WTC11 (cell line): ENCODE measurements around the gene CSNK2B. TPM values are rescaled to one million over a fixed set of nuclear protein-coding genes. Genes with fewer than 3 reads are reported as not detected.

Experiments
- ELF4 ChIP-seq: sonication (generic); formaldehyde crosslinking; IDR thresholded peaks from 2 replicates; pipeline ENCODE4 v1.8.1; 2022; ENCODE audit warnings: low read depth, mild to moderate bottlenecking, moderate library complexity, missing genetic modification reagents
- ESRRA ChIP-seq: sonication (generic); formaldehyde crosslinking; IDR thresholded peaks from 2 replicates; pipeline ENCODE4 v1.8.1; 2022; ENCODE audit warnings: mild to moderate bottlenecking, missing genetic modification reagents, borderline replicate concordance
- FOXP1 ChIP-seq: sonication (generic); formaldehyde crosslinking; IDR thresholded peaks from 2 replicates; pipeline ENCODE4 v1.8.0; 2022; ENCODE audit warnings: missing genetic modification reagents, mild to moderate bottlenecking, moderate library complexity, borderline replicate concordance
- GABPB1 ChIP-seq: sonication (generic); formaldehyde crosslinking; IDR thresholded peaks from 2 replicates; pipeline ENCODE4 v1.8.1; 2023; ENCODE audit warnings: mild to moderate bottlenecking, missing genetic modification reagents
- GTF2I ChIP-seq: fragments of 250-450 bp; sonication (Bioruptor Pico); conservative IDR thresholded peaks from 2 replicates; pipeline ENCODE4 v1.4.0; 2021; ENCODE audit warnings: mild to moderate bottlenecking
- IRF2 ChIP-seq: sonication (generic); formaldehyde crosslinking; IDR thresholded peaks from 2 replicates; pipeline ENCODE4 v1.8.0; 2022; ENCODE audit warnings: low read depth, missing genetic modification reagents, borderline replicate concordance
- KAT7 ChIP-seq: sonication (generic); formaldehyde crosslinking; IDR thresholded peaks from 2 replicates; pipeline ENCODE4 v1.8.1; 2023; ENCODE audit warnings: missing genetic modification reagents, mild to moderate bottlenecking, borderline replicate concordance
- MYBL2 ChIP-seq: sonication (generic); formaldehyde crosslinking; IDR thresholded peaks from 2 replicates; pipeline ENCODE4 v1.8.1; 2023; ENCODE audit warnings: mild to moderate bottlenecking, moderate library complexity, missing genetic modification reagents
- NFATC4 ChIP-seq: fragments of 250-450 bp; sonication (Bioruptor Pico); IDR thresholded peaks from 2 replicates; pipeline ENCODE4 v1.9.0; 2021; ENCODE audit warnings: mild to moderate bottlenecking
- NR1H2 ChIP-seq: sonication (generic); formaldehyde crosslinking; IDR thresholded peaks from 2 replicates; pipeline ENCODE4 v1.9.0; 2021; ENCODE audit warnings: mild to moderate bottlenecking, moderate library complexity, missing genetic modification reagents
- SMAD4 ChIP-seq: sonication (generic); formaldehyde crosslinking; IDR thresholded peaks from 2 replicates; pipeline ENCODE4 v1.8.0; 2022; ENCODE audit warnings: mild to moderate bottlenecking, missing genetic modification reagents
- TCF7 ChIP-seq: sonication (generic); formaldehyde crosslinking; IDR thresholded peaks from 2 replicates; pipeline ENCODE4 v1.8.0; 2022; ENCODE audit warnings: mild to moderate bottlenecking, low read depth, missing genetic modification reagents, moderate library complexity
- ZNF263 ChIP-seq: sonication (generic); formaldehyde crosslinking; IDR thresholded peaks from 2 replicates; pipeline ENCODE4 v1.8.1; 2022; ENCODE audit warnings: low read depth, mild to moderate bottlenecking, moderate library complexity, missing genetic modification reagents
- ZNF396 ChIP-seq: fragments of 250-450 bp; sonication (Bioruptor Pico); IDR thresholded peaks from 2 replicates; pipeline ENCODE4 v1.8.0; 2021; ENCODE audit warnings: mild to moderate bottlenecking, moderate library complexity, borderline replicate concordance
- total RNA-seq: library from RNA; stranded (reverse); gene quantifications from 3 replicates; pipeline ENCODE4 v1.2.3, GENCODE V29; 2021
- TF ChIP-seq, protein P1 (sequence below): fragments of 250-450 bp; sonication (Bioruptor Pico); IDR thresholded peaks from 2 replicates; pipeline ENCODE4 v1.9.0; 2021; ENCODE audit warnings: mild to moderate bottlenecking, borderline replicate concordance
- TF ChIP-seq, protein P2 (sequence below): sonication (generic); formaldehyde crosslinking; IDR thresholded peaks from 2 replicates; pipeline ENCODE4 v1.8.0; 2022; ENCODE audit warnings: mild to moderate bottlenecking, missing genetic modification reagents
- TF ChIP-seq, protein P3 (sequence below): fragments of 250-450 bp; sonication (Bioruptor Pico); IDR thresholded peaks from 2 replicates; pipeline ENCODE4 v1.8.0; 2021; ENCODE audit warnings: mild to moderate bottlenecking
- TF ChIP-seq, protein P4 (sequence below): sonication (generic); formaldehyde crosslinking; IDR thresholded peaks from 2 replicates; pipeline ENCODE4 v1.8.1; 2023; ENCODE audit warnings: mild to moderate bottlenecking, missing genetic modification reagents, borderline replicate concordance
- TF ChIP-seq, protein P5 (sequence below): sonication (generic); formaldehyde crosslinking; IDR thresholded peaks from 2 replicates; pipeline ENCODE4 v1.8.1; 2023; ENCODE audit warnings: mild to moderate bottlenecking, moderate library complexity, missing genetic modification reagents
- TF ChIP-seq, protein P6 (sequence below): sonication (generic); formaldehyde crosslinking; IDR thresholded peaks from 2 replicates; pipeline ENCODE4 v1.8.1; 2022; ENCODE audit warnings: mild to moderate bottlenecking, missing genetic modification reagents, moderate library complexity, borderline replicate concordance
- TF ChIP-seq, protein P7 (sequence below): sonication (generic); formaldehyde crosslinking; IDR thresholded peaks from 2 replicates; pipeline ENCODE4 v1.8.1; 2023; ENCODE audit warnings: mild to moderate bottlenecking, missing genetic modification reagents, moderate library complexity
- TF ChIP-seq, protein P8 (sequence below): sonication (generic); formaldehyde crosslinking; IDR thresholded peaks from 2 replicates; pipeline ENCODE4 v1.8.1; 2022; ENCODE audit warnings: missing genetic modification reagents, borderline replicate concordance

CSNK2B gene
- total RNA-seq, 1 experiment from 2014 or later: 183 TPM

DNA sequence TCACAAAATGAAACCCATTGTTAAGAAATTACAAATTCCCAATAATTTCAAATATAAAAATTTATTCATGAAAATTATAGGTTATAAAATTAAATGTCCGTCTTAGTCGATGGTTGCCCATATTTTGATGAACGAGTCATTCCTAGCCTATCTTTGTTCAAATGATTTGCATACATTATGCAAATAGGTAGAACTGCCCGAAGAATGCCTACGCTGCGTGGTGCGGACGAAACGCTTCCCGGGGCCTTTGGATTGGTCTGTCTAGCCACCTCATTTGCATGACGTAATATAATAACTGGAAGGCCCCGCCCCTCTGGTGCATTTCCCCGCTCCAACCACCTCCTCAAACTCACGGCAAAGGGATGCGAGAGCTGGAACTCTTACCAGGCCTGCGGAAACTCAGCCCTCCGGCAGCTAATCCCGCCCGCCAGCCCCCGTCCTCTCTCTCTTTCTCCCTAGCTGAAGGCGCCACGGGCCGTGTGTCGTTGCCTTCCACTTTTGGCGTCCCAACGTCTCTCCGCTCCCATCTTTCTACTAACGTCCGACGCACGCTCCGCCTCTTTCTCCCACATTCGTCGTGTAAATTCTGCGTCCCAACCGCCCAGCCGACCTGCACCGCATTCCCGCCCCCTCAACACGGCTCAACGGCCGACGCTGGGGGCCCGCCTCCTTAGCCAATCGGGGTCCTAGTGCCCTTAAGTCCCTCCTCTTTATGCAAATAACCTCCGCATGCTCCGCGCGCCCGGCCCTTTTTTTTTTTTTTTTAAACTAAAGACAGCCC lies 45.9 kb upstream of the CSNK2B start (continued):
- TF ChIP-seq, protein P1, sequence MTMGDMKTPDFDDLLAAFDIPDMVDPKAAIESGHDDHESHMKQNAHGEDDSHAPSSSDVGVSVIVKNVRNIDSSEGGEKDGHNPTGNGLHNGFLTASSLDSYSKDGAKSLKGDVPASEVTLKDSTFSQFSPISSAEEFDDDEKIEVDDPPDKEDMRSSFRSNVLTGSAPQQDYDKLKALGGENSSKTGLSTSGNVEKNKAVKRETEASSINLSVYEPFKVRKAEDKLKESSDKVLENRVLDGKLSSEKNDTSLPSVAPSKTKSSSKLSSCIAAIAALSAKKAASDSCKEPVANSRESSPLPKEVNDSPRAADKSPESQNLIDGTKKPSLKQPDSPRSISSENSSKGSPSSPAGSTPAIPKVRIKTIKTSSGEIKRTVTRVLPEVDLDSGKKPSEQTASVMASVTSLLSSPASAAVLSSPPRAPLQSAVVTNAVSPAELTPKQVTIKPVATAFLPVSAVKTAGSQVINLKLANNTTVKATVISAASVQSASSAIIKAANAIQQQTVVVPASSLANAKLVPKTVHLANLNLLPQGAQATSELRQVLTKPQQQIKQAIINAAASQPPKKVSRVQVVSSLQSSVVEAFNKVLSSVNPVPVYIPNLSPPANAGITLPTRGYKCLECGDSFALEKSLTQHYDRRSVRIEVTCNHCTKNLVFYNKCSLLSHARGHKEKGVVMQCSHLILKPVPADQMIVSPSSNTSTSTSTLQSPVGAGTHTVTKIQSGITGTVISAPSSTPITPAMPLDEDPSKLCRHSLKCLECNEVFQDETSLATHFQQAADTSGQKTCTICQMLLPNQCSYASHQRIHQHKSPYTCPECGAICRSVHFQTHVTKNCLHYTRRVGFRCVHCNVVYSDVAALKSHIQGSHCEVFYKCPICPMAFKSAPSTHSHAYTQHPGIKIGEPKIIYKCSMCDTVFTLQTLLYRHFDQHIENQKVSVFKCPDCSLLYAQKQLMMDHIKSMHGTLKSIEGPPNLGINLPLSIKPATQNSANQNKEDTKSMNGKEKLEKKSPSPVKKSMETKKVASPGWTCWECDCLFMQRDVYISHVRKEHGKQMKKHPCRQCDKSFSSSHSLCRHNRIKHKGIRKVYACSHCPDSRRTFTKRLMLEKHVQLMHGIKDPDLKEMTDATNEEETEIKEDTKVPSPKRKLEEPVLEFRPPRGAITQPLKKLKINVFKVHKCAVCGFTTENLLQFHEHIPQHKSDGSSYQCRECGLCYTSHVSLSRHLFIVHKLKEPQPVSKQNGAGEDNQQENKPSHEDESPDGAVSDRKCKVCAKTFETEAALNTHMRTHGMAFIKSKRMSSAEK (CRISPR knock-in tag): no peak
- no peak for TF ChIP-seq KAT7 (CRISPR knock-in tag)
- no peak for TF ChIP-seq FOXP1
- no peak for TF ChIP-seq ZNF263
- TF ChIP-seq, protein P2, sequence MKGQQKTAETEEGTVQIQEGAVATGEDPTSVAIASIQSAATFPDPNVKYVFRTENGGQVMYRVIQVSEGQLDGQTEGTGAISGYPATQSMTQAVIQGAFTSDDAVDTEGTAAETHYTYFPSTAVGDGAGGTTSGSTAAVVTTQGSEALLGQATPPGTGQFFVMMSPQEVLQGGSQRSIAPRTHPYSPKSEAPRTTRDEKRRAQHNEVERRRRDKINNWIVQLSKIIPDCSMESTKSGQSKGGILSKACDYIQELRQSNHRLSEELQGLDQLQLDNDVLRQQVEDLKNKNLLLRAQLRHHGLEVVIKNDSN (CRISPR knock-in tag): no peak
- TF ChIP-seq, protein P3, sequence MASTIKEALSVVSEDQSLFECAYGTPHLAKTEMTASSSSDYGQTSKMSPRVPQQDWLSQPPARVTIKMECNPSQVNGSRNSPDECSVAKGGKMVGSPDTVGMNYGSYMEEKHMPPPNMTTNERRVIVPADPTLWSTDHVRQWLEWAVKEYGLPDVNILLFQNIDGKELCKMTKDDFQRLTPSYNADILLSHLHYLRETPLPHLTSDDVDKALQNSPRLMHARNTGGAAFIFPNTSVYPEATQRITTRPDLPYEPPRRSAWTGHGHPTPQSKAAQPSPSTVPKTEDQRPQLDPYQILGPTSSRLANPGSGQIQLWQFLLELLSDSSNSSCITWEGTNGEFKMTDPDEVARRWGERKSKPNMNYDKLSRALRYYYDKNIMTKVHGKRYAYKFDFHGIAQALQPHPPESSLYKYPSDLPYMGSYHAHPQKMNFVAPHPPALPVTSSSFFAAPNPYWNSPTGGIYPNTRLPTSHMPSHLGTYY (CRISPR knock-in tag): no peak
- no peak for TF ChIP-seq ZNF396 (CRISPR knock-in tag)
- TF ChIP-seq TCF7 (CRISPR knock-in tag): no peak
- no peak for TF ChIP-seq NFATC4 (CRISPR knock-in tag)
- TF ChIP-seq, protein P4, sequence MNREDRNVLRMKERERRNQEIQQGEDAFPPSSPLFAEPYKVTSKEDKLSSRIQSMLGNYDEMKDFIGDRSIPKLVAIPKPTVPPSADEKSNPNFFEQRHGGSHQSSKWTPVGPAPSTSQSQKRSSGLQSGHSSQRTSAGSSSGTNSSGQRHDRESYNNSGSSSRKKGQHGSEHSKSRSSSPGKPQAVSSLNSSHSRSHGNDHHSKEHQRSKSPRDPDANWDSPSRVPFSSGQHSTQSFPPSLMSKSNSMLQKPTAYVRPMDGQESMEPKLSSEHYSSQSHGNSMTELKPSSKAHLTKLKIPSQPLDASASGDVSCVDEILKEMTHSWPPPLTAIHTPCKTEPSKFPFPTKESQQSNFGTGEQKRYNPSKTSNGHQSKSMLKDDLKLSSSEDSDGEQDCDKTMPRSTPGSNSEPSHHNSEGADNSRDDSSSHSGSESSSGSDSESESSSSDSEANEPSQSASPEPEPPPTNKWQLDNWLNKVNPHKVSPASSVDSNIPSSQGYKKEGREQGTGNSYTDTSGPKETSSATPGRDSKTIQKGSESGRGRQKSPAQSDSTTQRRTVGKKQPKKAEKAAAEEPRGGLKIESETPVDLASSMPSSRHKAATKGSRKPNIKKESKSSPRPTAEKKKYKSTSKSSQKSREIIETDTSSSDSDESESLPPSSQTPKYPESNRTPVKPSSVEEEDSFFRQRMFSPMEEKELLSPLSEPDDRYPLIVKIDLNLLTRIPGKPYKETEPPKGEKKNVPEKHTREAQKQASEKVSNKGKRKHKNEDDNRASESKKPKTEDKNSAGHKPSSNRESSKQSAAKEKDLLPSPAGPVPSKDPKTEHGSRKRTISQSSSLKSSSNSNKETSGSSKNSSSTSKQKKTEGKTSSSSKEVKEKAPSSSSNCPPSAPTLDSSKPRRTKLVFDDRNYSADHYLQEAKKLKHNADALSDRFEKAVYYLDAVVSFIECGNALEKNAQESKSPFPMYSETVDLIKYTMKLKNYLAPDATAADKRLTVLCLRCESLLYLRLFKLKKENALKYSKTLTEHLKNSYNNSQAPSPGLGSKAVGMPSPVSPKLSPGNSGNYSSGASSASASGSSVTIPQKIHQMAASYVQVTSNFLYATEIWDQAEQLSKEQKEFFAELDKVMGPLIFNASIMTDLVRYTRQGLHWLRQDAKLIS: no peak
- TF ChIP-seq, protein P5, sequence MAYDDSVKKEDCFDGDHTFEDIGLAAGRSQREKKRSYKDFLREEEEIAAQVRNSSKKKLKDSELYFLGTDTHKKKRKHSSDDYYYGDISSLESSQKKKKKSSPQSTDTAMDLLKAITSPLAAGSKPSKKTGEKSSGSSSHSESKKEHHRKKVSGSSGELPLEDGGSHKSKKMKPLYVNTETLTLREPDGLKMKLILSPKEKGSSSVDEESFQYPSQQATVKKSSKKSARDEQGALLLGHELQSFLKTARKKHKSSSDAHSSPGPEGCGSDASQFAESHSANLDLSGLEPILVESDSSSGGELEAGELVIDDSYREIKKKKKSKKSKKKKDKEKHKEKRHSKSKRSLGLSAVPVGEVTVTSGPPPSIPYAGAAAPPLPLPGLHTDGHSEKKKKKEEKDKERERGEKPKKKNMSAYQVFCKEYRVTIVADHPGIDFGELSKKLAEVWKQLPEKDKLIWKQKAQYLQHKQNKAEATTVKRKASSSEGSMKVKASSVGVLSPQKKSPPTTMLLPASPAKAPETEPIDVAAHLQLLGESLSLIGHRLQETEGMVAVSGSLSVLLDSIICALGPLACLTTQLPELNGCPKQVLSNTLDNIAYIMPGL (CRISPR knock-in tag): no peak; the same call in 1 of the 2 replicates
- TF ChIP-seq ELF4 (CRISPR knock-in tag): no peak
- TF ChIP-seq, protein P6, sequence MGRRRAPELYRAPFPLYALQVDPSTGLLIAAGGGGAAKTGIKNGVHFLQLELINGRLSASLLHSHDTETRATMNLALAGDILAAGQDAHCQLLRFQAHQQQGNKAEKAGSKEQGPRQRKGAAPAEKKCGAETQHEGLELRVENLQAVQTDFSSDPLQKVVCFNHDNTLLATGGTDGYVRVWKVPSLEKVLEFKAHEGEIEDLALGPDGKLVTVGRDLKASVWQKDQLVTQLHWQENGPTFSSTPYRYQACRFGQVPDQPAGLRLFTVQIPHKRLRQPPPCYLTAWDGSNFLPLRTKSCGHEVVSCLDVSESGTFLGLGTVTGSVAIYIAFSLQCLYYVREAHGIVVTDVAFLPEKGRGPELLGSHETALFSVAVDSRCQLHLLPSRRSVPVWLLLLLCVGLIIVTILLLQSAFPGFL (CRISPR knock-in tag): no peak
- peak; percentile 63; the same call in 1 of the 2 replicates for TF ChIP-seq GABPB1 (CRISPR knock-in tag)
- no peak for TF ChIP-seq SMAD4 (CRISPR knock-in tag)
- no peak; the same call in 1 of the 2 replicates for TF ChIP-seq MYBL2
- TF ChIP-seq, protein P7, sequence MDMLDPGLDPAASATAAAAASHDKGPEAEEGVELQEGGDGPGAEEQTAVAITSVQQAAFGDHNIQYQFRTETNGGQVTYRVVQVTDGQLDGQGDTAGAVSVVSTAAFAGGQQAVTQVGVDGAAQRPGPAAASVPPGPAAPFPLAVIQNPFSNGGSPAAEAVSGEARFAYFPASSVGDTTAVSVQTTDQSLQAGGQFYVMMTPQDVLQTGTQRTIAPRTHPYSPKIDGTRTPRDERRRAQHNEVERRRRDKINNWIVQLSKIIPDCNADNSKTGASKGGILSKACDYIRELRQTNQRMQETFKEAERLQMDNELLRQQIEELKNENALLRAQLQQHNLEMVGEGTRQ: no peak
- no peak for TF ChIP-seq NR1H2 (CRISPR knock-in tag)
- TF ChIP-seq GTF2I (CRISPR knock-in tag): no peak
- no peak for TF ChIP-seq ESRRA (CRISPR knock-in tag)
- no peak for TF ChIP-seq IRF2 (CRISPR knock-in tag)
- TF ChIP-seq, protein P8, sequence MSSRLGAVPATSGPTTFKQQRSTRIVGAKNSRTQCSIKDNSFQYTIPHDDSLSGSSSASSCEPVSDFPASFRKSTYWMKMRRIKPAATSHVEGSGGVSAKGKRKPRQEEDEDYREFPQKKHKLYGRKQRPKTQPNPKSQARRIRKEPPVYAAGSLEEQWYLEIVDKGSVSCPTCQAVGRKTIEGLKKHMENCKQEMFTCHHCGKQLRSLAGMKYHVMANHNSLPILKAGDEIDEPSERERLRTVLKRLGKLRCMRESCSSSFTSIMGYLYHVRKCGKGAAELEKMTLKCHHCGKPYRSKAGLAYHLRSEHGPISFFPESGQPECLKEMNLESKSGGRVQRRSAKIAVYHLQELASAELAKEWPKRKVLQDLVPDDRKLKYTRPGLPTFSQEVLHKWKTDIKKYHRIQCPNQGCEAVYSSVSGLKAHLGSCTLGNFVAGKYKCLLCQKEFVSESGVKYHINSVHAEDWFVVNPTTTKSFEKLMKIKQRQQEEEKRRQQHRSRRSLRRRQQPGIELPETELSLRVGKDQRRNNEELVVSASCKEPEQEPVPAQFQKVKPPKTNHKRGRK (CRISPR knock-in tag): no peak
